ENCODE measurements around the gene MRPL24.

- TF ChIP-seq CTCF (IDR thresholded peaks at IDR 0.05; ENCODE audit: control extremely low read depth in 1 of 3, insufficient read depth in 1 of 3, low read depth in 1 of 3, low read length in 3 of 3): no peak
- TF ChIP-seq JUN (IDR thresholded peaks at IDR 0.05; ENCODE audit: low read depth, low read length): no peak
- TF ChIP-seq EZH2 (IDR thresholded peaks at IDR 0.05; ENCODE audit: low read depth, low read length, severe bottlenecking): no peak
- TF ChIP-seq MAFK (IDR thresholded peaks at IDR 0.05; ENCODE audit: low read depth, low read length): no peak
- TF ChIP-seq EP300 (IDR thresholded peaks at IDR 0.05; ENCODE audit: borderline replicate concordance in 1 of 2, low read depth in 2 of 2, low read length in 2 of 2): no peak
- no peak for TF ChIP-seq RNF2 (IDR thresholded peaks at IDR 0.05; ENCODE audit: borderline replicate concordance, low read depth, low read length, missing control alignments, poor library complexity, severe bottlenecking)
- no peak for TF ChIP-seq ZNF274 (IDR thresholded peaks at IDR 0.05; ENCODE audit: borderline replicate concordance, extremely low read depth, low read length)
- TF ChIP-seq TEAD4 (IDR thresholded peaks at IDR 0.05; ENCODE audit: low read depth, low read length): no peak
- TF ChIP-seq RXRA (IDR thresholded peaks at IDR 0.05; ENCODE audit: insufficient read depth, low read depth, low read length): no peak
- no peak for TF ChIP-seq BRCA1 (IDR thresholded peaks at IDR 0.05; ENCODE audit: low read depth, low read length)
Observed at GRCh38 chr1:156717351-156717750, 23.5 kb downstream of the MRPL24 start.

Data from H1 (cell line).